HL-60/S4 treated with phorbol 12-myristate 13-acetate at 8.2 ng/mL for 4 days and 3 days (cell line): ENCODE measurements around the gene ATP6V1G1.

Source experiments
- in situ Hi-C: fragments of 300-500 bp; cut with MboI; formaldehyde crosslinking; loops from 2 replicates; pipeline ENCODE4 v1.15.0; 2022; ENCODE audit warnings: low sequenced_read_pairs

ATP6V1G1 gene, protein sequence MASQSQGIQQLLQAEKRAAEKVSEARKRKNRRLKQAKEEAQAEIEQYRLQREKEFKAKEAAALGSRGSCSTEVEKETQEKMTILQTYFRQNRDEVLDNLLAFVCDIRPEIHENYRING

GRCh38 chr9:114587345-114588202, at the start of gene ATP6V1G1:
TSS of gene ATP6V1G1 (plus strand) at chr9:114587769. CDS start at chr9:114587839, 70 bp downstream.
- in situ Hi-C loops = no loop called here

GRCh38 chr9:114538241-114538640, 49.3 kb upstream of the ATP6V1G1 start:
- in situ Hi-C loops = no loop called here

DNA sequence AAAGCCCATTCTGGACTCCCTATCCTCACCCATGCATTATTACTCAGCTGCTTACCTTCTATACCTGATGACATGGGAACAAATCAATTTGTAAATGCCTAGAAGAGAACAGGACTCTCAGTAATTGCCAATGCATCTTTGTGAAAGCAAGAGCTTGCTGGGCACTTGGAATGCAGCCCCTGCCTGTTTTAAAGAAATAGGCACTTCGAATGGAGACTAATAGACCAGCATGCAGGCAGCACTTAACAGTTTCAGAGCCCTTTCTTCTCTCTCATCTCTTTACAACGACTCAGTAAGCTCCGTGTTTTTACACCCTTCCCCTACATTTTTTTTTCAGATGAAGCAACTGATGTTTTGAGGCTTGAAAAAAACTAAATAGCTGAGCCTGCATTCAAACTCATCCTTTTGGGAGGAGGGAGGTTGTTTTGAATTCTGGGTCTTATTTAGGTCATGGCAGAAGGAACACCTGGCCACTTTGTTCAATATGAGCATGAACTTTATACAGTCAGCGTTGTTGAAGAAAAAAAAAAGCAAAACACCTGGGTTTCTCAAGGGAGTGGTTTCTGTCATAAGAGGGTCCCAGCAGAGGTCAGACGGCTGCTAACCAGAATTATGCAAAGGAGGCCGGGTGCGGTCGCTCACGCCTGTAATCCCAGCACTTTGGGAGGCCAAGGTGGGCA, 47.7 kb upstream of the ATP6V1G1 start:
- in situ Hi-C loops = no loop called here

DNA sequence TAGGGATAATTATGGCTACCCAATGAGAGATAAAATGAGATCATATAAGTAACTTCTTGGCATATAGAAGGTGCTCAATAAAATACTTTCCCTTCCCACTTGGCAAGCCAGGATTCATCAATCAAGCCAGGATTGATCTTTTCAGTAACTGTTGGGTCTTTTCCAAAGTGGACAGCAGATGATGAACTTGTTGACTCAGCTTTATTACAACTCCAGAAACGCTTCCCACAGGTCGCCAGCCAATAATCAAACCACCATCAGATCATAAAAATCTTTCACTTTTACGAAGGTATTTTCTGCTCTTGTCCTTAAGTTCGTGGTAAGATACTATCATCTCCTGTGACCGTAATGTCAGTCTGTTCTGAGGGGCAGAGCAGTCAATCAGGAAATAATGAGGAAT, 42.5 kb upstream of the ATP6V1G1 start:
- in situ Hi-C loops = no loop called here

DNA sequence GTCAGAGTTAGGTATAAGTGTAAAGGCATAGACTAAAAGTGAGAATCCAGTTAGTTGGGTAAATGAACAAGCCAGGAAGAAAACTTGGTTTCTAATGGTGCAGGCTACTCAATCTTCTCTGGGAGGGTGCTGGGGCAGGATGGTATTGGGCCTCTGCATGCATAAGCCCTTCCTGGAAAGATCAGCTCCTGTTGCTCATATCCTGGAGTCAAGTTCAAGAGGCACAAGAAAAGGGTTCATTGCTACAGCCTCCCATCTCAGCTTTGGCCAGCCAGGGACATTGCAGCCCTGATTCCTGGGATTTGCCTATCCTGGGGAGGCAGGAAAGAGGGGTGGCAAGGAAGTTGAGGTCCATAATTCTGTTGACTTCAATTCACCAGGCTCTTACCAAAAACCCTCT, 40.7 kb upstream of the ATP6V1G1 start:
- in situ Hi-C loops = no loop called here

GRCh38 chr9:114549697-114550330, 37.8 kb upstream of the ATP6V1G1 start:
- in situ Hi-C loops = no loop called here

- in situ Hi-C loops = no loop called here
These were observed 35.6 kb upstream of the ATP6V1G1 start for GRCh38 chr9:114551750-114552685.

GRCh38 chr9:114552706-114553105, 34.9 kb upstream of the ATP6V1G1 start:
- in situ Hi-C loops = no loop called here

- in situ Hi-C loops = no loop called here
These were observed 34.4 kb upstream of the ATP6V1G1 start for GRCh38 chr9:114553202-114553601.

DNA sequence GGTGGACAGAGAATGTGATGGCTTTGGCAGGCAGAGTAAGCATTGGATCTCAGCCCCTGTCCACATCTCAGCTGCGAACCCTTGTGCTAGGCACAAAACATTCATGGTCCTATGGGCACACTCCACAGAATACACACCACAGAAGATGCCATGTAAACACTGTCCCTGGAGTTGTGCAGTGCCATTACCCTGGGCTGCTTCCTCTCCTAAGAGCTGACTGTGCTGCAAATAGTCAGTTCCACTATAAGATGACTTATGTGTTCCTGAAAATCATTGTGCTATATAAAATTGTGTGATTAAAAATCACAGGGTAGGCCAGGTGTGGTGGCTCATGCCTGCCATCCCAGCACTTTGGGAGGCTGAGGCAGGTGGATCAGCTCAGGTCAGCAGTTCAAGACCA, 31.9 kb upstream of the ATP6V1G1 start:
- in situ Hi-C loops = no loop called here

DNA sequence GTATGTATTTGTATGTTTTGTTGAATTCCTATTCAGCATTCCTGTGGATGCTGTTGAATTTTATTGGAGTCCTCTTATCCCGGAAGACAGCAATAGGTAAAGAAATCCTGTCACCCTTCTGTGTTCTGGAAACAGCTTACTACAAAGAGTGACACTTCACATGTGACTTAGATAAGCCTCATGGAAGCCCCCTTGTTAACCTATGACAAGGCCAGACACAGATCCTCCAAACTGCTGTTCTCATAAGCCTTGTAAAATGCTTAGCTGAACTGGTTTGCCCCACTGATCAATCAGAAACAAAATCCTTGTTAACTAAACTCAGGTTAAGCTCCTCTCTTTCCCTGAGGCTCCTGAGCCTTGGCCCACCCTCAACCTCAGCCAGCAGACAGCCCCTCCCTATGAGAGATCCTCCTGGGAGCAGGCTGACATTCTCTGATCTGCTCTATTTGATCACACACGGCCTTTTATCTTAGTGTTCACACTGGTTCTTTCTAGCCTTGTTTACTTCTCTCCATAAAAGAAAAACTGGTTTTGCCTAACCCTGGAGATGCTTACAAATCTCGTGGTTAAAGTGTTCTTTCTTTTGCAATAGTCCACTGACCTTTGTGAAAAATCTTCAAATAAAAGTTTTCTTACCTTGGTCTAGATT, 29.4 kb upstream of the ATP6V1G1 start:
- in situ Hi-C loops = no loop called here

DNA sequence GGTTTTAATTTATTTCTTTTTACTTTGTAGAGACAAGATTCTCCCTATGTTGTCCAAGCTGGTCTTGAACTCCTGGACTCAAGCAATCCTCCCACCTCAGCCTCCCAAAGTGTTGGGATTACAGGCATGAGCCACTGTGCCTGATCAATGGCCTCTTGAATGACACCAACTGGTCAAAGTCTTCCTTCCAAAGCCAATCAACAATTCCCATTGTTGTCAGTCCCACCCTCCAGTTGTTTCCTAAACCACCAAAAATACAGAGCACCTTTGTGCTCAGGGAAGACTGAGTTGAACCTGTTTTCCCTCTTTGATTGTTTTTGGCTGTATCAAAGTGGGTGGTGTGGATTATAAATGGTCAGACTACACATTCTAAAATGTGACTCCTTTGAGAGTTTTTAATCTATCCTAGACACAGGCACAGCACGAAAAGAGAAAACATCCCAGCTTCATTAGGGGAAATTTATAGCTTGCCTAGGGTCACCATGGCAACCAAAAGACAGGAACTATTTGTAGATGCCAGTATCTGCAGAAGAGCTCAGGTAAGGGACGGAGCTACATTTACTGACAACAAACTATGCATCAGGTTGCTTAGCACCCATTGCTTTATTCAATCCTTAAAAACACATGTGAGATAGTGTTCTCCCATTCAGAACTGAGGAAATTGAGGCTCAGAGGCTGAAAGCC, 27.6 kb upstream of the ATP6V1G1 start:
- in situ Hi-C loops = no loop called here

DNA sequence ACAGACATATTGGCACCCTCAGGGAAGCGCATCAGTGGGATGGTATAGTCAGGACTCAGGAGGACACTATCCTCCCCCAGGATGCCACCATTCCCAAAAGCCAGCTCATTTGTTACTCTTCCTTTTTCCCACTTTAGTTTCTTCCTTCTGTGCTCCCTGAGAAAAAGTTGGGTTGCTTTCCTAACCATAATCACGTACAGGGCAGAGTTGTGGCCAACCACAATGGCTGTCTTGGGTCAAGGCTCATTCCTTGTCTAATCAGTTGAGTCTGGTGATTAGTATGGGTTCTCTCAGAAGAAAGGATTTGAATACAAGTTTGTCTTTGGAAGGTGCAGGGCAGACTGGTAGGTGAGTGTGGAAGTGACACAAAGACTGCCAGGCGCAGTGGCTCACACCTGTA, 26.6 kb upstream of the ATP6V1G1 start:
- in situ Hi-C loops = no loop called here

- in situ Hi-C loops = no loop called here
These were observed 25.8 kb upstream of the ATP6V1G1 start for GRCh38 chr9:114561771-114562170.

GRCh38 chr9:114565204-114565603, 22.4 kb upstream of the ATP6V1G1 start:
- in situ Hi-C loops = no loop called here

GRCh38 chr9:114570742-114571141, 16.8 kb upstream of the ATP6V1G1 start:
- in situ Hi-C loops = no loop called here

DNA sequence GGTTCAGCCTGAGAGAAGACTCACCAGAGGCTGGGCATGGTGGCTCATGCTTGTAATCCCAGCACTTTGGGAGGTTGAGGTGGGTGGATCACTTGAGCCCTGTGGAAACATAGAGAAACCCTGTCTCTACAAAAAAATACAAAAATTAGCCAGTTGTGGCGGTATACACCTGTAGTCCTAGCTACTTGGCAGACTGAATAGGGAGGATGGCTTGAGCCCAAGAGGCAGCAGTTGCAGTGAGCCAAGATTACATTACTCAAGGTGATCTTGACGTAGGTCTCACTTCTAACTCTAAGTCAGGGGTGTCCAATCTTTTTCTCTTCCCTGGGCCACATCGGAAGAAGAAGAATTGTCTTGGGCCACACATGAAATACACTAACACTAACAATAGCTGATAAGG, 16.2 kb upstream of the ATP6V1G1 start:
- in situ Hi-C loops = no loop called here

DNA sequence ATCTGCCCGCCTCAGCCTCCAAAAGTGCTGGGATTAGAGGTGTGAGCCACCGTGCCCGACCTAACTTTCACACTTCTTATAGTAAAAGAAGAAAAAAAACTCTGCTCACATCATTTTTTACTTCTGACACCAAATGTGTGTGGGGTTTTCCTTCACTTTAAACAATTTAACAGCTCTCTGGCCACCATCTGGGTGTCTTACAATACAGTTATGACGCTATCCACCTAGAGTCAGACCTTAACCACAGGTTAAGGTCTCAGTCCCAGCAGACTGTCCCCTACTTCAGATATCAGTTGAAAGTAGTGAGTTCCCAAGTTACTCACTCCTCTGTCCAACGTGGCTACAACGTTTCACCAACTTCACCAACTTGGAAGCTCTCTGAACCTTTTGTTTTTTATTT, 15.4 kb upstream of the ATP6V1G1 start:
- in situ Hi-C loops = no loop called here

- in situ Hi-C loops = no loop called here
These were observed 13.1 kb upstream of the ATP6V1G1 start for GRCh38 chr9:114574438-114574837.
